Stimulated activated naive B cell treated with anti-CD40 and anti-IgM and Interleukin-4, amounts not matched to agents 10 μg/mL and 1 μg/mL and 100 μg/mL, for 72 hours (primary cell): ENCODE data around the gene USO1.
"Not testable (repeated sequence)": the region's sequence is repeated elsewhere in the genome, so short reads cannot be mapped to it uniquely, and the experiment has no call there.

Source experiments
- ATAC-seq, 2 donors: fragments of 150-1000 bp; cut with Tn5 transposase; replicated peaks; 2 replicates each; pipeline ENCODE4 v1.10.0; 2021; ENCODE audit warnings: moderate library complexity in 1 of 2
- DNase-seq: peaks from one replicate; pipeline ENCODE4 v3.0.0; 2021
- H3K27ac Mint-ChIP-seq: one replicate; pipeline ENCODE4 v1.8.0; 2022; ENCODE audit warnings: mild to moderate bottlenecking, mixed read lengths
- H3K27me3 Mint-ChIP-seq, 2 donors: one replicate each; pipeline ENCODE4 v1.8.0; 2022; ENCODE audit warnings: mixed read lengths in 2 of 2
- H3K36me3 Mint-ChIP-seq, 2 donors: one replicate each; pipeline ENCODE4 v1.8.0; 2022; ENCODE audit warnings: mixed read lengths in 2 of 2, mild to moderate bottlenecking in 1 of 2
- H3K4me1 Mint-ChIP-seq, 2 donors: one replicate each; pipeline ENCODE4 v1.8.0; 2022; ENCODE audit warnings: mixed read lengths in 2 of 2, mild to moderate bottlenecking in 1 of 2
- H3K4me3 Mint-ChIP-seq, 2 donors: one replicate each; pipeline ENCODE4 v1.8.0; 2022; ENCODE audit warnings: mild to moderate bottlenecking in 2 of 2, mixed read lengths in 2 of 2, moderate library complexity in 1 of 2
- H3K9me3 Mint-ChIP-seq, 2 donors: one replicate each; pipeline ENCODE4 v1.8.0; 2022; ENCODE audit warnings: mixed read lengths in 2 of 2, mild to moderate bottlenecking in 1 of 2

USO1 gene

DNA sequence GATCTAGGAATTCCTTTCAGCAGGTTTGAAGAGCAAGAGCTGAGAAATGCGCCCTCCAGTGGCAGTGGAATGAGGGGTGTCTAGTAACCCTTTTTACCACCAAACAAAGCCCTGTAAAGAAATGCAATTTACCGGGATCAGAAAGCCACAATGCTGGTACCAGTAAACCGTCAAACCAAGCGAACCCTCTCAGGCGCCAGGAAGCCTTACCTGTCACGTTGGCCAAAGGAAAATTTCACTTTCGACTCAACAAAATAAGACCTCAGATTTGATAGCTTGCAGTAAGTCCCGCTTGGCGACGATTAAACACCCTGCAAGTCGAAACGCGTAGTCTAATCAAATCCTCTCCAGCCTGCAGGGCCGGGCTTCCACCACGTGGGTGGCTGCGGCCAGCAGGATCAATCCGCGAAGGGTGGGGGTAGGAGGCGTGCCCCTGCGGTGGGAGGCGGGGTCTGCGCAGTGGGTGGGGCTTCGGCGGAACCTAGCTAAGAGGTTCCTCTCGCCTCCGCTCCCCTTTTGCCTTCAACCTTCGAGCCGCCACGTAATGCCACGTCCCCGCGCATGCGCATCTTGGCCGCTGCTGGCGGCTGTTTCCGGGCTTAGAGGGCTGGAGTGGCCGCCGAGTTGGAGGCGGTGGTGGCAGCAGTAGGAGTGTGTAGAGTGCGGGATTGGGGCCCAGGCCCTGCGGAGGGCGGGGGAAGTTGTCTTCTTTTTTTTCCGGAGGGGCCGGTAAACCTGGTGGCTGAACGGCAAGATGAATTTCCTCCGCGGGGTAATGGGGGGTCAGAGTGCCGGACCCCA lies at the start of gene USO1:
Gene USO1 (plus strand): TSS at position 512 of the 801 bp plus-strand sequence. CDS start 243 bp downstream, at position 755.
- H3K9me3 Mint-ChIP-seq: peaks cover 0 to 4% of the 10 kb centered on the region in 2 donors
- peak within 1 kb of the TSS; percentile 99 for H3K27ac Mint-ChIP-seq
- H3K4me1 Mint-ChIP-seq: peaks cover 22 to 59% of the 10 kb centered on the region in 2 donors
- no peaks in the 10 kb centered on the region for H3K27me3 Mint-ChIP-seq
- ATAC-seq (peak; percentile 88 to 94), DNase-seq (peak; percentile 100)
- peaks cover 4 to 18% of the 10 kb centered on the region in 2 donors for H3K36me3 Mint-ChIP-seq
- H3K4me3 Mint-ChIP-seq: peak within 1 kb of the TSS; percentile 94 to 98

GRCh38 chr4:75675004-75675531 lies 49.3 kb upstream of the USO1 start:
- H3K9me3 Mint-ChIP-seq: no peaks in the 10 kb centered on the region
- peak overlapping the region; percentile 65 for H3K27ac Mint-ChIP-seq
- no peak for DNase-seq
- no peak for ATAC-seq
- H3K27me3 Mint-ChIP-seq: no peaks in the 10 kb centered on the region
- peaks cover 17 to 28% of the 10 kb centered on the region in 2 donors for H3K4me1 Mint-ChIP-seq
- peaks cover 7 to 9% of the 10 kb centered on the region in 2 donors for H3K36me3 Mint-ChIP-seq
- no peak overlapping the region for H3K4me3 Mint-ChIP-seq

DNA sequence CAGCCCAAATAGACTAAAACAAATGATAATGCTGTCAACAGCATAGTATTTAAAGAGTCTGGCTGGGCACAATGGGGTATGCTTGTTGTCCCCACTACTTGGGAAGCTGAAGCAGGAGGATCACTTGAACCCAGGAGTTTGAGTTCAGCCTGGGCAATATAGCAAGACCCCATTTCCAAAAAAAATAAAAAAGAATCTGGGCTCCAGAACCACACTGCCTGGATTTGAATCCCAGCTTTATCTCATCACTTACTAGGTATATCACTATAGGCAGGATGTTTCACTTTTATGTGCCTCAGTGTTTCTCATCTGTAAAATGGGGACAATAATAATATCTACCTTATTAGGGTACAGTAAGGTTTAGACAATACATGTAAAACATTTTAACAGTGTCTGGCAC lies 45.9 kb upstream of the USO1 start:
- Mint-ChIP-seq H3K36me3 (peaks cover 0 to under 1% of the 10 kb centered on the region in 2 donors), H3K27me3 (no peaks in the 10 kb centered on the region)

GRCh38 chr4:75678965-75679364 lies 45.4 kb upstream of the USO1 start:
- ATAC-seq: no peak
- no peak for DNase-seq
- Mint-ChIP-seq H3K27ac (no peak overlapping the region), H3K36me3 (no peaks in the 10 kb centered on the region), H3K4me1 (peaks cover 7 to 15% of the 10 kb centered on the region in 2 donors), H3K9me3 (no peaks in the 10 kb centered on the region), H3K4me3 (no peak overlapping the region), H3K27me3 (no peaks in the 10 kb centered on the region)

More for the DNA sequence above, 45.9 kb upstream of the USO1 start:
- DNase-seq (no peak), ATAC-seq (no peak)
- Mint-ChIP-seq H3K9me3 (no peaks in the 10 kb centered on the region), H3K27ac (no peak overlapping the region), H3K4me3 (no peak overlapping the region), H3K4me1 (peaks cover 10 to 20% of the 10 kb centered on the region in 2 donors)

DNA sequence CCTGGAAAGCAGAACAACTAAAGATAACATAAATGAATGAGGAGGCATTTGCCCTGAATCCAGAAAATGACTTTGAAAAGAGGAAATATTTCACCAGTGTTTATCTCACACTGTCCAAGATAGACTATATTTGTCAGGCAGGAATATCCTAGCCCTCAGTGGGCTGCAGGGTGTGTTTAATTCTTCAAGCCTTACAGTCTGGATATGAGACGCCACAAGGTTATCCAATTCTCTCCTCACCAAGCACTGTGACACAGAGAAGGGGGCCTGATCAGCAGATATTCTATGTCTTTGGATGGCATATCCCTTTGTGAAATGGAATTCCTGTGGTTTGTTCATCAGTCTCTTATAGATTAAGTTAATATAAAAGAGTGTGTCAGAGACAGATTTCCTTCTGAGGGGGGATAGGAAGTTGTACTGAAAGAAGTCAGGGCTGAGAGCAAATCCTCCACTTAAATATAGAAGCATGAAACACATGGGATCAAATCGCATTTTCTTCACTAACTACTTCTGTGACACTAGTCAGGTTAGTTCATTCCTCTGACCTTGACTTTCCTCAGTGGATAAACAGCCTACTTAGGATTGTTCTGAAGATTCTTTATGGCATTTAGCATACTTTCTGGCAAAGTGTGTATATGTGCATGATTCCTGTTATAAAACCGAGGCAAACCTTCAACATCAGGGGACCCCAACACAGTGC lies 44.4 kb upstream of the USO1 start:
- DNase-seq (no peak), ATAC-seq (no peak)
- Mint-ChIP-seq H3K27me3 (no peaks in the 10 kb centered on the region), H3K36me3 (no peaks in the 10 kb centered on the region), H3K4me1 (peaks cover 5 to 13% of the 10 kb centered on the region in 2 donors), H3K9me3 (no peaks in the 10 kb centered on the region), H3K27ac (no peak overlapping the region), H3K4me3 (no peak overlapping the region)

GRCh38 chr4:75683482-75684155 lies 40.8 kb upstream of the USO1 start:
- no peak for ATAC-seq

GRCh38 chr4:75685546-75686189 lies 38.7 kb upstream of the USO1 start:
- ATAC-seq (no peak), DNase-seq (no peak)
- Mint-ChIP-seq H3K4me3 (no peak overlapping the region), H3K9me3 (peaks cover 0 to 3% of the 10 kb centered on the region in 2 donors), H3K27me3 (no peaks in the 10 kb centered on the region), H3K4me1 (peaks cover 5 to 13% of the 10 kb centered on the region in 2 donors), H3K36me3 (peaks cover 7 to 17% of the 10 kb centered on the region in 2 donors), H3K27ac (no peak overlapping the region)

More at GRCh38 chr4:75683482-75684155, 40.8 kb upstream of the USO1 start:
- no peak overlapping the region for H3K27ac Mint-ChIP-seq
- peaks cover 6 to 13% of the 10 kb centered on the region in 2 donors for H3K36me3 Mint-ChIP-seq
- no peak overlapping the region for H3K4me3 Mint-ChIP-seq
- peaks cover 0 to 3% of the 10 kb centered on the region in 2 donors for H3K9me3 Mint-ChIP-seq
- no peaks in the 10 kb centered on the region for H3K27me3 Mint-ChIP-seq
- H3K4me1 Mint-ChIP-seq: peaks cover 5 to 13% of the 10 kb centered on the region in 2 donors
- DNase-seq: no peak

DNA sequence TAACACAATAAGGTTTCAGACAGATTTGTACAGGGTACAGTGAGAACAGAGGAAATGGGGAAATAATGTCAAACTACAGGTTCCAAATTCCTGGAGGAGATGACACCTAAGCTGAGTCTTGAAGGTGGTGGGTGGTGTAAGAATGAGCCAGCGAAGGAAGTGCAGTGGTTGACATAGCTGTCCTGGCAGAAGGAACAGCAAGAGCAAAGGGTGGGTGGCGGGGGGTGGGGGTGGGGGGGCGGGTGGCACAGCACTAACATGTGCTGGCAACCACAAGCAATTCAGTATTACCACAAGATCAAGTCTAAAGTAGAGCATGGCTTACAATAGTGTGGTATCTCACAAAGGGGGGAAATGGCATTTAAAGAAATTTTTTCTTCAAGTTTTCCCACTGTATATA lies 38.0 kb upstream of the USO1 start:
- Mint-ChIP-seq H3K9me3 (peaks cover 0 to 3% of the 10 kb centered on the region in 2 donors), H3K27me3 (no peaks in the 10 kb centered on the region), H3K27ac (no peak overlapping the region), H3K4me1 (peaks cover 5 to 13% of the 10 kb centered on the region in 2 donors), H3K4me3 (no peak overlapping the region), H3K36me3 (peaks cover 7 to 17% of the 10 kb centered on the region in 2 donors)
- DNase-seq (no peak), ATAC-seq (no peak)

DNA sequence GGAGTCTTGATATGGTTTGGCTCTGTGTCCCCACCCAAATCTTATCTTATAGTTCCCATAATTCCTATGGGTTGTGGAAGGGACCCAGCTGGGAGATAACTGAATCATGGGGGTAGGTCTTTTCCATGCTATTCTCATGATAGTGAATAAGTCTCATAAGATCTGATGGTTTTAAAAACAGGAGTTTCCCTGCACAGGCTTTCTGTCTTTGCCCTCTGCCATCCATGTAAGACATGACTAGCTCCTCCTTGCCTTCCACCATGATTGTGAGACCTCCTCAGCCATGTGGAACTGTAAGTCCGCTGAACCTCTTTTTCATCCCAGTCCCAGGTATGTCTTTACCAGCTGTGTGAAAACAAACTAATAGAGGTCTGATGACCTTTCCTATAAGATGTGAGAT lies 37.3 kb upstream of the USO1 start:
- ATAC-seq, H3K9me3 Mint-ChIP-seq, H3K27ac Mint-ChIP-seq, H3K27me3 Mint-ChIP-seq, H3K4me3 Mint-ChIP-seq, DNase-seq: not testable (repeated sequence)
- Mint-ChIP-seq H3K36me3 (peaks cover 7 to 22% of the 10 kb centered on the region in 2 donors), H3K4me1 (peaks cover 5 to 11% of the 10 kb centered on the region in 2 donors)

DNA sequence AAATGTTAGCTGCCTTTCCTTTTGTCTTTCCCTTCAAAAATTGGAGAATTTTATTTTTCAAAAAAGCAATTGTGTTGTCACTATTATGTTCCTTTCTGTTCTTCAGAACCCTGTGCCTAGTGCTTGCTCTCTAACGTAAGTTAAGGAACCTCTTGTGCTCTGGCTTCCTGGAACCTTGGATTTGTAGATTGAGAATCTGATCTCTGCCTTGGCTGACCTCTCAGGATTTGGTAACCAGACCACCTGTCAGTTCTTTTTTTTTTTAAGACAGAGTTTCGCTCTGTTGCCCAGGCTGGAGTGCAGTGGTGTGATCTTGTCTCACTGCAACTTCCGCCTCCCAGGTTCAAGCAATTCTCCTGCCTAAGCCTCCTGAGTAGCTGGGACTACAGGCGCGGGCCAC lies 32.3 kb upstream of the USO1 start:
- Mint-ChIP-seq H3K36me3 (peaks cover 15 to 23% of the 10 kb centered on the region in 2 donors), H3K4me1 (peaks cover 4 to 20% of the 10 kb centered on the region in 2 donors)
- DNase-seq, H3K4me3 Mint-ChIP-seq, ATAC-seq, H3K9me3 Mint-ChIP-seq, H3K27ac Mint-ChIP-seq, H3K27me3 Mint-ChIP-seq: not testable (repeated sequence)

DNA sequence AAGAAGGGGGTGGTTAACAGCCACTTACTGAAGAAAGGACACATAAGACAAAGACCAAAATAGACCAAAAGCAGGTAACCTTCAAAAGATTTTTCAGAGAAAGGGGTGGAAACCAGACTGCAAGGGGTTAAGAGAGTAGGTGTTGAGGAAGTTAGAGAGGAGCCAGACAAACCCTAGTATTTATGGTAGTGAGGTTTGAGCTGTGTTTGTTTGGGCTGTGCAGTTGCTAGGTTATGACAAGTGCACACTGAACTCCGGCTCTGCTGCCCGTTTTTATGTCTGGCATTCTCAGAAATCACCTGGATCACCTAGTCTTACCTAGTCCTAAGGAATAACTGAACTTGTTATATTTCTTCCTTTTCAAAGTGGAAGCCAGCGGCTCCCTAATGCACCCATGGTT lies 28.3 kb upstream of the USO1 start:
- DNase-seq (peak; percentile 19), ATAC-seq (peak; percentile 75)
- Mint-ChIP-seq H3K9me3 (no peaks in the 10 kb centered on the region), H3K36me3 (peaks cover 7 to 10% of the 10 kb centered on the region in 2 donors), H3K4me3 (no peak overlapping the region), H3K27me3 (no peaks in the 10 kb centered on the region), H3K4me1 (peaks cover 17 to 42% of the 10 kb centered on the region in 2 donors), H3K27ac (peak overlapping the region; percentile 68)

DNA sequence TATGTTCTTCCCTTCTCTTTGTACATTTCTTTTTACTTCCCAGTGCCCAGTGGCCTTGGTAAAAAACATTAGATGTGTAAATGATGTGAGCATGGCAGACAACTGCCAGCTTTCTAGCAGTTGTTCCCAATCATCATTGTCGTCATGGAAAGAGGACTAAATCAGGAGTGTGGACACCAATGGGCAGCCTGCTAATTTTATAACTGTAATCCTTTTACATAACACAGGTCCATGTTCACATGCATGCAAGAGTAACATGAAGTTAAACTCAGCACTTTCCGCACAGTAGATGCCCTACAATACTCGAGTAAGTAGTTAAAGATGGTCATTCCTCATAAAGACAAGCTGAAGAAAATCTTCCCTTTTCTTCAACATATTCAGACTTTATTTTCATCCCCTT lies 27.8 kb upstream of the USO1 start:
- no peak for ATAC-seq
- peak overlapping the region; percentile 68 for H3K27ac Mint-ChIP-seq
- no peak overlapping the region for H3K4me3 Mint-ChIP-seq
- H3K4me1 Mint-ChIP-seq: peaks cover 17 to 42% of the 10 kb centered on the region in 2 donors
- H3K27me3 Mint-ChIP-seq: no peaks in the 10 kb centered on the region
- no peak for DNase-seq
- peaks cover 7 to 8% of the 10 kb centered on the region in 2 donors for H3K36me3 Mint-ChIP-seq
- H3K9me3 Mint-ChIP-seq: no peaks in the 10 kb centered on the region

GRCh38 chr4:75698162-75698962 lies 26.0 kb upstream of the USO1 start:
- H3K36me3 Mint-ChIP-seq: peaks cover 5 to 7% of the 10 kb centered on the region in 2 donors
- peak overlapping the region; percentile 8 to 67 for H3K4me3 Mint-ChIP-seq
- DNase-seq: peak; percentile 55
- H3K4me1 Mint-ChIP-seq: peaks cover 17 to 42% of the 10 kb centered on the region in 2 donors
- H3K27me3 Mint-ChIP-seq: no peaks in the 10 kb centered on the region
- no peaks in the 10 kb centered on the region for H3K9me3 Mint-ChIP-seq
- peak; percentile 95 to 96 for ATAC-seq
- peak overlapping the region; percentile 94 for H3K27ac Mint-ChIP-seq
